OCI-M2 (cell line): ENCODE data around the gene ADAM19.
"Not testable (repeated sequence)": the region's sequence is repeated elsewhere in the genome, so short reads cannot be mapped to it uniquely, and the experiment has no call there.

Experiments used
- DNase-seq: peaks from one replicate; lab custom pipeline; 2025; ENCODE audit not compliant: unreplicated experiment; lab: John Stamatoyannopoulos, UW

Gene ADAM19

GRCh38 chr5:157429920-157430319, 145.7 kb downstream of the ADAM19 start:
- DNase-seq = not testable (repeated sequence)
